Stimulated activated CD4-positive, alpha-beta T cell treated with anti-CD3 and anti-CD28 coated beads, Interleukin-4, amount 100 ng/mL, for 1 hour (primary cell): ENCODE results near the gene ACTN1.
A peak's percentile ranks its signal among the peaks of the same experiment; 100 is the strongest.
"Not testable (repeated sequence)": the region's sequence is repeated elsewhere in the genome, so short reads cannot be mapped to it uniquely, and the experiment has no call there.

Source experiments
- DNase-seq: peaks from one replicate; pipeline ENCODE4 v3.0.0-alpha.2; 2020

Gene ACTN1

GRCh38 chr14:68882235-68882634 lies 96.9 kb downstream of the ACTN1 start:
- DNase-seq: no peak

DNA sequence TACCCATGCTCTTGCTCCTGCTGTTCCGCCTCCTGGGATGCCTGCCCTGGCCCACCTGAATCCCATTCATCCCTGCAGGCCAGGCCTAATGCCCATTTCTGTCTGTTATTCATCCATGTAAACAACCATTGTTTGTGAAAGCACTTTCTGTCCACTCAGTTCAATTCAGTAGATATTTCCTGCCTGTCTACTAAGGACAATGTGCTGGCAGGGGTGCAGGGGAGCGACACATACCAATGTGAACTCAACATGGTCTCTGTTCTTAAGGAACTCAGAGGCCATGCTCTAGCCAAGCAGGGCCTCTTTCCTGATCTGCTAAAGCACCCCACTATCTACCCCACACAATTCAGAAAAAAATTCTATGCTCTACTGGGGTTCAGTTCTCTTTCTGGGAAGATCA lies 97.7 kb downstream of the ACTN1 start:
- no peak for DNase-seq

- no peak for DNase-seq
These were observed 98.5 kb downstream of the ACTN1 start for GRCh38 chr14:68880581-68881105.

DNA sequence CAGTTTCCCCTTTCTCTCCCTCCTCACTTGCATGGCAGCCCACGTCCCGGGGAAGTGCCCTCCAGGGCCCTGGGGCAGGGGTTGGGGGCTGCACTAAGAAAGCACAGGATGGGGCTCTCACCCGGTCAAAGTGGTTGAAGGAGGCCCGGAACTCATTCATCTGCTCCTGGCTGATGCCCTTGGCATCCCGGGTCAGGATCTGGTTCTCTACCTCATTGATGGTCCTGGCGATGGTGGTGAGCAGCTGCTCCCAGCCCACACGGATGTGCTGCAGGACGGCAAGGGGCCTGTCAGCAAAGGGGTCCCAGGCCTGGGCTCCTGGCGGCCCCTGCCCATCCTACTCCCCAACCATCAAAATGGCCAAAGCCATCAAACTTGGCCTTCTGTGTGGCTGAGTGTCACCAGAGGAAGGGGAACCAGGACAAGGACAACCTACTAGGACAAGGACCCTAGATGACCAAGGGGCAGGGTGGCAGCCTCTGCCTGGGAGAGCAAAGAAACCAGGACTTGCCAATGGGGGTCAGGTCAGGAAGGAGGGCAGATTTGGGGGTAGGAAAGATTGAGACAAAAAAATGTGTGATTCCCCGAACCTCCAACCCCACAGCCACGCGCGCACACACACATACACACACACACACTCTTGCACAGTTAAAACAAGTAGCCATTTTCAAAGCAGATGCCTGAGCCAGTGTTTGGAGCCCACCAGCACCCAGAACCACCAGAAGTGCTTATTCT lies 99.1 kb downstream of the ACTN1 start:
- no peak for DNase-seq

DNA sequence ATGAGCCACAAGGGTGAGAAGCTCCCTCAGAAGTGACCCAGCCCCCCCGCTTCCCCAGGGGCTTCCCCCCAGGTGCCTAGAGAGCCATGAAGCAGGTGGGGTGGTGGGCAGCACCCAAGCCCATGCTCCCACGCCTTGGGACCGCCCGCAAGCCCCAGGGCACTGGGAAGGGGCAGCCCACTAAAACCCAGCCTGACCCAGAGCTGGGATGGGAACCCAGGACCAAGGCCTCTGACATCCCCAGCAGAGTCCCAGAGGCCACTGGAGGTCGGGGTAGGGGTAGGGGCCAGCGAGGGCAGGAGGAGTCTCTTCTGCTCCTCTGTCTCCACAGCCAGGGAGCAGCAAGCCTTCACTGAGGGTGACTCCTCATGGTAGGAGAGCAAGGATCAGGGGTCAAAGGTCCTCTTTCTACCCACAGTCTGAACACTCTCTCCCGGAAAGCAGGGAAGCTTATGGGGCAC lies 99.8 kb downstream of the ACTN1 start:
- no peak for DNase-seq

DNA sequence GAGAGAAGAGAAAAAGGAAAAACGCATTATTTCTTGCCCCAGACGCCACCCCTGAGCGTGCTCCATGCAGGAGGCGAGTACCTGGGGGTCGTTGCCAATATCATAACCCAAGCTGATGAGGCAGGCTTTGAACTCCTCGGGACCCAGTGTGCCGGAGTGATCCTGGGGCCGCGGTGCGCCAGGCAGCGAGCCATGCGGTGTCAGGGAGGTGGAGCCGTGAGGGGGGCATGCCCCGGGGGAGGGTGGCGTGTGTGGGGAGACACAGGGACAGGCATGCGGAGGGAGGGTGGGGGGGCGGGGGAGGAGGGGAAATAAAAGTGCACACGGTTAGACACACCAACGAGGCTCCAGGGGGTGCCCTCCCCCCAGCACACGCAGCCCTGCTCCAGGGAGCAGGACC lies 100.2 kb downstream of the ACTN1 start:
- DNase-seq: no peak

GRCh38 chr14:68877993-68878575 lies 101.0 kb downstream of the ACTN1 start:
- no peak for DNase-seq

GRCh38 chr14:68876976-68877375 lies 102.1 kb downstream of the ACTN1 start:
- no peak for DNase-seq

DNA sequence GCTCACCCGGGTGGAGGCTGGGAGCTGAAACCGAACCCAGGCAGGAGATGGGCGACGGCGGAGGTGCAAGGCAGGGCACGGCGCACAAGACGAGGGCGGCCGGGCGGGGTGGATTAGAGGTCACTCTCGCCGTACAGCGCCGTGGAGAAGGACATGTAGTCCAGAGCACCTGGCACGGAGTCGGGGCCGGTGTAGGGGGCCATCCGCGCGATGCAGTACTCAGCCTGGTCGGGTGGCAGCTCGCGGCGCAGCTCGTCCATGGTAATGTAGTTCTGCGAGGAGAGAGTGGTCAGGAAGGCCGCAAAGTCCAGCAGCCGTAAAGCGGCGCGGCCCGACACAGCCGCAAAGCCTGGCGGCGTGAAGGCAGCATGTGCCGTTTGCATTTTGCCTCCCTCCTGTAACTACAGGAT lies 104.4 kb downstream of the ACTN1 start:
- peak; percentile 32 for DNase-seq

- no peak for DNase-seq
These were observed 105.7 kb downstream of the ACTN1 start for GRCh38 chr14:68873376-68873775.

DNA sequence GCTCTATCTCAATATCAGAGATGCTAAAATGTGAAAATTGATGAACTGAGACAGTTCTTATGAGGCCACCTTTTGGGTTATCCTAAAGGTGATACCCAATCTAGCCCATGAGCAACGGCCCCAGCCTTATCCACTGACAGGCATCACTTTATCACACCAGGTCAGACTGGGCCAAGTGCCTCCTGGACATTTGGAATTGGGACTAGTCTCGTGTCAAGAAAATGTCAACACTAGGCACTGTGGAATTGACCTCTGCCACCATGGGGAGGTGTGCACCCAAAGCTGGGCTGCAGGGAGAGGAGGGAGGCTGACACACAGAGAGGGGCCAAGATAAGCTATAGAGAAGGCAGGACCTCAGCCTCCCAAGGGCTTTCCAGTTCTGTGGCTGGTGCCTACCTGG lies 107.7 kb downstream of the ACTN1 start:
- no peak for DNase-seq

- no peak for DNase-seq
These were observed 112.0 kb downstream of the ACTN1 start for GRCh38 chr14:68866991-68867533.

DNA sequence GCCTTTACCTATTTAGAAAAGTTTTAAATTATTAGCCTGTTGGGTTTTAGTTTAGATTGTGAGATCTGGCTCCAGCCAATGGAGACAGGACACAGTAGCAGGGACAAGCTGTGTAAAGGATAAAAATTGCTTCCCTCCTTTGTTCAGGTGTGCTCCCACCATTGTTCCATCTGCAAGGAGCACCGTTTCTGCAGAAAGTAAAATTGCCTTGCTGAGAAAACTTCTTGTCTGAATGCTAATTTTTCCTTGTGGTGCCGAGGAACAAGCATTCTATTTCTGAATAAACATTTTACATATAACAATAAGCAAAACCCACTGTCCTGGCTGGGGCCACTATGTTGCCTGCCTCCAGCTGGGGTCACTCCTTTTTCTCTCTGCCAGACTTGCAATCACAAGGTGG lies 113.6 kb downstream of the ACTN1 start:
- DNase-seq: no peak

GRCh38 chr14:68864361-68864750 lies 114.7 kb downstream of the ACTN1 start:
- DNase-seq: no peak

- no peak for DNase-seq
These were observed 115.3 kb downstream of the ACTN1 start for GRCh38 chr14:68863610-68864360.

- DNase-seq: peak; percentile 68
These were observed 116.0 kb downstream of the ACTN1 start for GRCh38 chr14:68862954-68863594.

- no peak for DNase-seq
These were observed 118.3 kb downstream of the ACTN1 start for GRCh38 chr14:68860771-68861170.

DNA sequence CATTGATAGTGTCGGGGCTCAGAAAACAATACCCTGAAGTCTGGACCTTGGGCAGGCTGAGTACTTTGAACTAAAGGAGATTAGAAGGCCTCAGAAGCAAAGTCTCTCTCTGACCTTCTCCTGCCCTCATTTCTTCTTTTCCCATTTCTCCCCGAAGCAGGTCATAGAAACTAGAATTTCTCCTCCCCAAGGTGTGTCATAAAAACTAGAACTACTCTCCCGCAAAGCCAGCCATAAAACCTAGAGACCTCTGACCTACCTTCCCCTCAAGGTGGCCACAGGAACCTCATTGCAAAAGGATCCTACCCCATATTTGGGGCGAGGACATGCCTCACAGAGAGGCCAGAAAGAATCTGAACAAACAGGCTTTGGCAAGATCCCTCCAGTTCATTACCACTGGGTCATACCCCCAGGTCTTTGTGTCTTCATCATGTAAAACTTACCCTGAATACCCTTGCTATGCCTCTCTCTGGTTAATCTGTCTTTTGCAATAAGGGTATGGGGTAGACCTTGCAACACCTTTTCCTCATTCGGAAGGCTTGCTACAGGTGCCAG lies 121.5 kb downstream of the ACTN1 start:
- no peak for DNase-seq

- DNase-seq: no peak
These were observed 122.5 kb downstream of the ACTN1 start for GRCh38 chr14:68856572-68856971.

- no peak for DNase-seq
These were observed 124.7 kb downstream of the ACTN1 start for GRCh38 chr14:68854421-68854820.

DNA sequence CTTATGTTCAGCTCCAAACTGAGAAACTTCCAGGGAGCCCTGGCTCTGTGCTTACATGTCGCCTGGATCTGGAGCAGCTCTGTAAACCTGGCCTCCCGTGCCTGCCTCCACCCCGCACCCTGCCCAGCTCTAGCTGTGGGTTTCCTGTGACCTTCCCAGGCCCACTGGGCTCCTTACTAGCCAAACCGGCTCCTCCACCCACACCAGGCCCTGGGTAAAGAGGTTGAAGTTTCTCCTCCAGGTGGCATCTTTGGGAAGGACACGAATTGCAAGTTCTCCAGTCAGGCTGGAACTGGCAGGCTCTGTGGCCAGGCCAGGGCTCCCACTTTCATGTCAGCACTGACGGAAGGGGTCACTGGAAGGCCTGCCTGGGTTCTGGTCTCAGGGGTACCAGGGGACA lies 125.4 kb downstream of the ACTN1 start:
- DNase-seq: no peak

- not testable (repeated sequence) for DNase-seq
These were observed 126.6 kb downstream of the ACTN1 start for GRCh38 chr14:68852493-68852892.

- no peak for DNase-seq
These were observed 128.0 kb downstream of the ACTN1 start for GRCh38 chr14:68851078-68851477.
